GM18951 (cell line): Measurements from ENCODE around the gene SNTN.

ENCODE experiments used
- POLR2A ChIP-seq: IDR thresholded peaks from 4 replicates; pipeline ENCODE4 v1.6.1; 2011; ENCODE audit warnings: mild to moderate bottlenecking; ENCODE audit not compliant: insufficient read length, insufficient read depth; ENCODE audit errors: extremely low read depth
- in situ Hi-C: fragments of 300-500 bp; cut with MboI; formaldehyde crosslinking; loops from one replicate; pipeline ENCODE4 v1.12.0; 2022; ENCODE audit warnings: low sequenced_read_pairs, mixed read lengths, inconsistent platforms; ENCODE audit not compliant: unreplicated experiment

The SNTN gene

DNA sequence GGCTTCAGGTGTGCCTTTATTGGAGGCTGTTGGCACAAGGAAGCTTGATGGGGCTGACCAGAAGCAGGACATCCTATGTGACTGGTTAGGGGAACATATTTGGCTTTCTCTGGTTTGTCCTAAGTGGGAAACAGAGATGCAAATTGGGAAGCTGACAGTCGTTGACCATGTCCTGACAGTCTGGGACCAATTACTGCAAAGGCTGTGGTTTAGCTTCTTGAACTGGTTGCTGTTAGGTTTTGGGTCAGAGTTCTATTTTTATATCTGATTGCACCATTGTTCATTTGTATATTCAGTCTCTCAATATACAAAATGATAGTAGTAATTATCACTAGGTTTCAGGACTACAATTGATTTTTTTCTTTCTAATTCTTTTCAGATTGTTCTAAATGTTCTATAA, 36.8 kb downstream of the SNTN start:
- no peak for TF ChIP-seq POLR2A
- in situ Hi-C loops: no loop called here

DNA sequence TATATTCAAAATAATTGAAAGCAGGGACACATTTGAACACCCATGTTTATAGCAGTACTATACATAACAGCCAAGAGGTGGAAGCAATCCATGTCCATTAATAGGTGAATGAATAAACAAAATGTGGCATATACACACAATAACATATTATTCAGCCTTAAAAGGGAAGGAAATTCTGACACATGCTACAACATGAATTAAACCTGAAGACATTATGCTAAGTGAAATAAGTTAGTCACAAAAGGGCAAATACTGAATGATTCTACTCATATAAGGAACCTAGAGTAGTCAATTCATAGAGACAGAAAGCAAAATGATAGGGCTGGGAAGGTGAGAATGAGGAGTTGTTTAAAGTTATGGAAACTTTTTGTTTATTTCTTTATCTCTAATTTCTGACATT, 40.9 kb downstream of the SNTN start:
- TF ChIP-seq POLR2A: no peak
- in situ Hi-C loops: no loop called here

DNA sequence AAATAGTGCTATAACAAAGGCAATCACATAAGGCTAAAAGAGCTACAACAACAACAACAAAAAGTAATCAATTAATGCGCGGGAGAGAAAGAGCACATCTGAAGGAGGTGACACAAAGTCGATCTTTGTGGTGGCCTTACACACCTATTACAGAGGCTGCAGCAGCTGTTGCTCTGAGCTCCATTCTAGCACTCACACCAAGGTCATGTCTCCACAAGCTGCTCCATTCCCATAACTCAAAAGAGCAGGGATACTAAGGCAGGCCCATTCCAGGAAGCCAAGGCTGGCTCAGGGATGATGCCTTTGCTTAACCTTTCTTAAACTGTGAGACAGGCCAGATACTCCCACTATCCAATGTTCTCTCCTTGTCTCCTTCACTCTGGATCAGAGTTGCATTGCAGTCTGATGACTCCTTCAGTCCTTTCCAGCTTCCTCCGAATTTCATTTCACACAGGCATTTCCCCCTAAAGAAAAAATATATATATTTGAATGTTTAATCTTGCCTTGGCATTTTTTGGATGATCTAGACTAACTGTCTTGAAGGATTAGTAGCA, 52.7 kb downstream of the SNTN start:
- in situ Hi-C loops: no loop called here
- TF ChIP-seq POLR2A: no peak

DNA sequence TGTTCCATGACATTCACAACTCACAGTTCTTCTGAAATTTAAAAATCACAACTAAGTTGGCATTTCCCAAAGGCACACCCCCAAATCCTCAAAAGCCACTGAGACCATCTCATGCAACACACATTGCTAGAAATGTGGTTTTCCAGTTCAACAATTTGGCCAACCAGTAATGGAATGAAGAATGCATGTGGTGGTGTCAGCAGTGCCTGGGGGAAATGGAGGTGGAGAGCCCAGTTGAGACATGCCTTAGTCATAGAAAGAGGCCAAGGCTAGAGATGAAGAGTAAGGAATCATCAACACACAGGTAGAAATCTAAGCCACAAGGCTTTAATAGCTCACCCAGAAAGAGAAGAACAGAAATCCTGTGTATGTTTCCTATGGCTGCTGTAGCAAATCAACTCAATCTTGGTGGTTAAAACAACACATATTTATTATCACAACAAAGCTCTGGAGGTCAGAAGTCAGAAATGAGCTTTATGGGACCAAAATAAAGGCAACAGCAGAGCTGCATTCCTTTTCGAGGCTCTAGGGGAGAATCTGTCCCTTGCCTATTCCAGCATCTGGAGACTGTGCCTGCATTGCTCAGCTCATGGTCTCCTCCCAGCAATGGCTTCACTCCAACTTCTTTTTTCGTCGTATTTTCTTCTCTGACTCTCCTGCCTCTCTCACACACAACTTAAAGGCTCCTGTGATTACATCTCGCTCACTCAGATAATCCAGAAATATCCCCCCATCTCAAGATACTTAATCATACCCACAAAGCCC, 54.0 kb downstream of the SNTN start:
- no peak for TF ChIP-seq POLR2A
- in situ Hi-C loops: no loop called here

DNA sequence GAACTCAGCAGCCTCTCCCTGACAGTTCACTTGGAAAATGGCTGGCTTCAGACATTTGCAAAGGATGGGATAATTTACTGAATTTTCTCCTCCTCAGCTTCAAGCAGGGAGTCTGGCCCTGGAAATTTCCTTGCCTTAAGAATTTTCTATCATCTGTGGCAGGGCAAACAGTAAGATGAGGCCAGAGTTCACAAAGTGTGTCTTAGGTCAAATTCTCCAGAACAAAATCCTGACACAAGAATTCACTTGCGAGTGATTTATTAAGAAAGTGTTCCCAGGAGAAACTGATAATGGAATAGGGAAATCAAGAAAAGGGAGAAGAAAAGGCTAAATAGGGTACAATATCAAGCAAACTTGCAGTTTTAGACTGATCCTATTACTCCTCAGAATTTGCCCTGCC, 55.3 kb downstream of the SNTN start:
- in situ Hi-C loops: no loop called here
- TF ChIP-seq POLR2A: no peak

DNA sequence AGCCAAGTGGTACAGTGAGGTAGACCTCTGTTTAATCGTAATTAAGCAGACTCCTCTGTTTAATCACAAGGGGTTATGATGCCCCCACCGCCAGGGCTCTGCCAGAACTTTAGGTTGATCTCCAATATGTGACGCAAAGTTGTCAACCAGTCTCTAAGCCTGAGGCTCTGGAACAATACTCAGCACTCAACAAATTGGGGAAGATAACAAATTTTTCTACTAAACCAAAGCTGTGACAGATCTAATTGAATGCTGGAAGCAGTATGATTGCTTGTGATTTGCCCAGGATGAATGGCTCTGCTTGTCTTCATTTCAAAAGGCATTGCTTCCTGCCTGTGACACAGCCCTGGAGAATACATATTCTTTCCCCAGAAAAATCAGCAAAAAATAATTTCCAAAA, 57.1 kb downstream of the SNTN start:
- in situ Hi-C loops: no loop called here
- TF ChIP-seq POLR2A: no peak
